Measurements from ENCODE around the gene TEX29.

DNA sequence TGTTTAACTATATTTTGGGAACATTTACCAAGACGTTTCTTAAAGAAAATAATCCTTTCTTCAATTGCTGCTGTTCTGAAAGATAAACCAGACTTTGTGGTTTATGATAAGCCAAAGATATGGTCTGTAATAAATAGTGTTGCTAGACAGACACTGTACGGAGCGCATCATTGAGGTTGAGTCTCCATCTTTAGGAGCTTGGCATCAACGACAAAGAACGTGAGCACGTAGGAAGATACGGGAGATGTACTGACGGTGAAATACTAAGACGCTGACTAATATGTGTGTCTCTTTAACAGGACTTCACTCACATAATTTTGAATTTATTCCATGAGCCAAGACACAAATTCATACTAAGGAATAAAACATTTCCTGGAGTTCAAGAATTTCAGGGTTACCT lies 16.2 kb downstream of the TEX29 start:
- no peak for TF ChIP-seq HOXA7 (CRISPR knock-in tag; IDR thresholded peaks at IDR 0.05; ENCODE audit: borderline replicate concordance)
- TF ChIP-seq CTCF (tag by site-specific recombination; IDR thresholded peaks at IDR 0.05): no peak
- TF ChIP-seq MYNN (tag by site-specific recombination; IDR thresholded peaks at IDR 0.05; ENCODE audit: borderline replicate concordance): no peak
- no peak for TF ChIP-seq ZNF302 (tag by site-specific recombination; IDR thresholded peaks at IDR 0.05; ENCODE audit: low read depth)
